ENCODE data around the gene PNMA8A.
A peak's percentile ranks its signal among the peaks of the same experiment; 100 is the strongest.

The PNMA8A gene

GRCh38 chr19:46486358-46486757 is 15.0 kb upstream of the PNMA8A start:
- H3K4me3 ChIP-seq (ENCODE audit: low read length): no peak overlapping the region
- DNase-seq (ENCODE audit: low read depth): no peak
- TF ChIP-seq CTCF (conservative IDR thresholded peaks at IDR 0.05; ENCODE audit: low read length): no peak

GRCh38 chr19:46484656-46485055 is 13.3 kb upstream of the PNMA8A start:
- no peak for DNase-seq (ENCODE audit: low read depth)
- no peak for TF ChIP-seq CTCF (conservative IDR thresholded peaks at IDR 0.05; ENCODE audit: low read length)
- no peak overlapping the region for H3K4me3 ChIP-seq (ENCODE audit: low read length)

GRCh38 chr19:46482631-46483030 is 11.3 kb upstream of the PNMA8A start:
- TF ChIP-seq CTCF (conservative IDR thresholded peaks at IDR 0.05; ENCODE audit: low read length): no peak
- no peak overlapping the region for H3K4me3 ChIP-seq (ENCODE audit: low read length)
- DNase-seq (ENCODE audit: low read depth): peak; percentile 54

GRCh38 chr19:46481947-46482346 is 10.6 kb upstream of the PNMA8A start:
- no peak for TF ChIP-seq CTCF (conservative IDR thresholded peaks at IDR 0.05; ENCODE audit: low read length)
- DNase-seq (ENCODE audit: low read depth): peak; percentile 35
- no peak overlapping the region for H3K4me3 ChIP-seq (ENCODE audit: low read length)

GRCh38 chr19:46481223-46481848 is 10.0 kb upstream of the PNMA8A start:
- no peak overlapping the region for H3K4me3 ChIP-seq (ENCODE audit: low read length)
- TF ChIP-seq CTCF (conservative IDR thresholded peaks at IDR 0.05; ENCODE audit: low read length): no peak
- DNase-seq (ENCODE audit: low read depth): no peak

- H3K4me3 ChIP-seq (ENCODE audit: low read length): no peak overlapping the region
- no peak for TF ChIP-seq CTCF (conservative IDR thresholded peaks at IDR 0.05; ENCODE audit: low read length)
- DNase-seq (ENCODE audit: low read depth): peak; percentile 61
These were observed 9.1 kb upstream of the PNMA8A start for GRCh38 chr19:46480415-46480814.

- DNase-seq (ENCODE audit: low read depth): peak; percentile 54
- TF ChIP-seq CTCF (conservative IDR thresholded peaks at IDR 0.05; ENCODE audit: low read length): no peak
These were observed 7.1 kb upstream of the PNMA8A start for GRCh38 chr19:46478356-46478986.

More at GRCh38 chr19:46478356-46478986, 7.1 kb upstream of the PNMA8A start:
- H3K4me3 ChIP-seq (ENCODE audit: low read length): no peak overlapping the region

Data from AG10803 (cell line).